Ascending aorta (tissue), 2 donors: Measurements from ENCODE around the gene NEK10. TPM values are rescaled to one million over a fixed set of nuclear protein-coding genes. Genes with fewer than 3 reads are reported as not detected.

ENCODE experiments used
- DNase-seq, 2 donors: peaks; one replicate each; pipeline ENCODE4 v3.0.0-alpha.2; 2019; ENCODE audit warnings: low spot score in 2 of 2
- H3K27ac ChIP-seq, 2 donors: fragments of 200-600 bp; sonication (generic); one replicate each; pipeline ENCODE4 v1.5.1; 2016 to 2017; ENCODE audit warnings: mild to moderate bottlenecking in 1 of 2
- H3K27me3 ChIP-seq: fragments of 200-600 bp; sonication (generic); one replicate; pipeline ENCODE4 v1.5.1; 2017
- H3K36me3 ChIP-seq, 2 donors: fragments of 200-600 bp; sonication (generic); one replicate each; pipeline ENCODE4 v1.5.1; 2016
- H3K4me1 ChIP-seq, 2 donors: fragments of 200-600 bp; sonication (generic); one replicate each; pipeline ENCODE4 v1.5.1; 2016 to 2017; ENCODE audit warnings: mild to moderate bottlenecking in 1 of 2
- H3K4me3 ChIP-seq, 2 donors: fragments of 200-600 bp; sonication (generic); one replicate each; pipeline ENCODE4 v1.5.1; 2016 to 2017; ENCODE audit warnings: mild to moderate bottlenecking in 1 of 2
- H3K9me3 ChIP-seq, 2 donors: fragments of 200-600 bp; sonication (generic); one replicate each; pipeline ENCODE4 v1.5.1; 2016
- CTCF ChIP-seq, 3 experiments: fragments of 200-600 bp in 2 of 3; fragments of 450-650 bp in 1 of 3; sonication (generic) in 2 of 3; IDR thresholded peaks; one replicate each; pipeline ENCODE4 v1.5.1; 2016 to 2019; ENCODE audit warnings: antibody characterized with exemption in 3 of 3, mild to moderate bottlenecking in 1 of 3, moderate library complexity in 1 of 3
- intact Hi-C: fragments of 100-400 bp; cut with DNase I; formaldehyde crosslinking; loops from one replicate; pipeline ENCODE4 v1.15.1; 2023
- total RNA-seq: library from RNA; depleted of rRNA; stranded (reverse); fragments of >200 nt; gene quantifications from one replicate; pipeline ENCODE4 v1.1.0, GENCODE V29; 2016

NEK10 gene
- total RNA-seq, 1 donor from 2014 or later, result not detected

- intact Hi-C loops, result no loop called here
- TF ChIP-seq CTCF (IDR thresholded peaks at IDR 0.05), result no peak
These were observed 49.9 kb downstream of the NEK10 start for GRCh38 chr3:27319304-27319703.

GRCh38 chr3:27317096-27317495, 52.1 kb downstream of the NEK10 start:
- no peak overlapping the region for H3K27ac ChIP-seq
- H3K27me3 ChIP-seq, result no peaks in the 10 kb centered on the region
- H3K4me1 ChIP-seq, result no peaks in the 10 kb centered on the region
- no peaks in the 10 kb centered on the region for H3K9me3 ChIP-seq
- H3K4me3 ChIP-seq, result no peak overlapping the region
- intact Hi-C loops, result no loop called here
- DNase-seq, result no peak
- TF ChIP-seq CTCF (IDR thresholded peaks at IDR 0.05), result no peak
- H3K36me3 ChIP-seq, result no peaks in the 10 kb centered on the region

More at GRCh38 chr3:27319304-27319703, 49.9 kb downstream of the NEK10 start:
- no peak for DNase-seq
- H3K36me3 ChIP-seq, result no peaks in the 10 kb centered on the region
- H3K27me3 ChIP-seq, result no peaks in the 10 kb centered on the region
- no peaks in the 10 kb centered on the region for H3K4me1 ChIP-seq
- H3K27ac ChIP-seq, result no peak overlapping the region
- no peaks in the 10 kb centered on the region for H3K9me3 ChIP-seq
- H3K4me3 ChIP-seq, result no peak overlapping the region

- Histone ChIP-seq H3K27ac (no peak overlapping the region), H3K4me3 (no peak overlapping the region), H3K36me3 (no peaks in the 10 kb centered on the region), H3K27me3 (no peaks in the 10 kb centered on the region), H3K4me1 (no peaks in the 10 kb centered on the region), H3K9me3 (no peaks in the 10 kb centered on the region)
- intact Hi-C loops, result no loop called here
- DNase-seq, result no peak
- no peak for TF ChIP-seq CTCF (IDR thresholded peaks at IDR 0.05)
These were observed 54.2 kb downstream of the NEK10 start for GRCh38 chr3:27315003-27315402.

GRCh38 chr3:27312044-27312668, 57.0 kb downstream of the NEK10 start:
- H3K36me3 ChIP-seq, result no peaks in the 10 kb centered on the region
- H3K4me1 ChIP-seq, result no peaks in the 10 kb centered on the region
- H3K27ac ChIP-seq, result no peak overlapping the region
- DNase-seq, result no peak
- H3K27me3 ChIP-seq, result no peaks in the 10 kb centered on the region
- no peaks in the 10 kb centered on the region for H3K9me3 ChIP-seq
- no peak overlapping the region for H3K4me3 ChIP-seq
- peak; percentile 65 to 83 (median 75) for TF ChIP-seq CTCF (IDR thresholded peaks at IDR 0.05)
- intact Hi-C loops, result loop anchor here (5.0 kb wide), 2 partner anchors 155 to 370 kb away; no protein-coding TSS in a partner anchor

GRCh38 chr3:27311400-27311799, 57.8 kb downstream of the NEK10 start:
- no peaks in the 10 kb centered on the region for H3K4me1 ChIP-seq
- H3K9me3 ChIP-seq, result no peaks in the 10 kb centered on the region
- DNase-seq, result no peak
- no peak for TF ChIP-seq CTCF (IDR thresholded peaks at IDR 0.05)
- no peaks in the 10 kb centered on the region for H3K36me3 ChIP-seq
- H3K27ac ChIP-seq, result no peak overlapping the region
- H3K27me3 ChIP-seq, result no peaks in the 10 kb centered on the region
- intact Hi-C loops, result loop anchor here (5.0 kb wide), 2 partner anchors 156 to 371 kb away; no protein-coding TSS in a partner anchor
- no peak overlapping the region for H3K4me3 ChIP-seq
